SK-N-SH (cell line): Measurements from ENCODE around the gene NUTF2. TPM values are rescaled to one million over a fixed set of nuclear protein-coding genes. Genes with fewer than 3 reads are reported as not detected.
"Not testable (repeated sequence)": the region's sequence is repeated elsewhere in the genome, so short reads cannot be mapped to it uniquely, and the experiment has no call there.

Experiments
- CTCF ChIA-PET: fragments of 300-600, 350-600 bp; formaldehyde crosslinking; extraction: SDS; loops from one replicate; lab custom pipeline; 2021; lab: Yijun Ruan, JAX
- POLR2A ChIA-PET: fragments of 350-600 bp; sonication (Branson Sonifier 250); formaldehyde crosslinking; extraction: SDS; loops from one replicate; lab custom pipeline; 2020; ENCODE audit warnings: antibody characterized with exemption, inconsistent platforms; lab: Yijun Ruan, JAX
- DNase-seq: peaks from one replicate; pipeline ENCODE4 v3.0.0; 2012
- H2AFZ ChIP-seq: fragments of 200-600 bp; sonication (generic); 2 replicates; pipeline ENCODE4 v1.8.1; 2016; ENCODE audit warnings: antibody characterized with exemption, mild to moderate bottlenecking, low read depth
- H3F3A ChIP-seq: fragments of 200-600 bp; sonication (generic); replicated peaks from 2 replicates; pipeline ENCODE3; 2016; ENCODE audit warnings: antibody characterized with exemption, mild to moderate bottlenecking; ENCODE audit not compliant: insufficient read depth
- H3K27ac ChIP-seq, 2 experiments: fragments of 200-500 bp in 1 of 2; fragments of 200-600 bp in 1 of 2; sonication (Bioruptor generic) in 1 of 2; sonication (generic), shearing (Covaris generic) in 1 of 2; 2 replicates each; pipeline versions ENCODE4 v1.5.1 to v1.6.1; 2014 to 2016; ENCODE audit warnings: low read depth in 2 of 2, inconsistent platforms in 1 of 2, low read length in 1 of 2, mild to moderate bottlenecking in 1 of 2, mixed read lengths in 1 of 2
- H3K27me3 ChIP-seq: fragments of 200-600 bp; sonication (generic), shearing (Covaris generic); 2 replicates; pipeline ENCODE4 v1.6.1; 2016; ENCODE audit warnings: mixed run types; ENCODE audit not compliant: insufficient read depth
- H3K36me3 ChIP-seq, 2 experiments: fragments of 200-500 bp in 1 of 2; fragments of 200-600 bp in 1 of 2; sonication (Bioruptor generic) in 1 of 2; sonication (generic) in 1 of 2; replicated peaks in 1 of 2; 2 replicates each; pipeline versions ENCODE3 to v1.5.1; 2014 to 2016; ENCODE audit warnings: low read length in 1 of 2, mild to moderate bottlenecking in 1 of 2; ENCODE audit not compliant: insufficient read depth in 2 of 2, control insufficient read depth in 1 of 2
- H3K4me1 ChIP-seq, 2 experiments: fragments of 200-500 bp in 1 of 2; fragments of 200-600 bp in 1 of 2; sonication (Bioruptor generic) in 1 of 2; sonication (generic), shearing (Covaris generic) in 1 of 2; 2 replicates each; pipeline versions ENCODE4 v1.5.1 to v1.6.1; 2014 to 2016; ENCODE audit warnings: low read depth in 1 of 2, low read length in 1 of 2, mixed run types in 1 of 2; ENCODE audit not compliant: insufficient read depth in 2 of 2, control insufficient read depth in 1 of 2
- H3K4me2 ChIP-seq: fragments of 200-600 bp; sonication (generic), shearing (Covaris generic); 2 replicates; pipeline ENCODE4 v1.6.1; 2017; ENCODE audit warnings: mixed run types
- H3K4me3 ChIP-seq, 2 experiments: fragments of 200-500 bp in 1 of 2; fragments of 200-600 bp in 1 of 2; sonication (Bioruptor generic) in 1 of 2; sonication (generic), shearing (Covaris generic) in 1 of 2; 2 replicates each; pipeline versions ENCODE4 v1.5.1 to v1.8.1; 2014 to 2016; ENCODE audit warnings: low read depth in 2 of 2, inconsistent platforms in 1 of 2, low read length in 1 of 2, mild to moderate bottlenecking in 1 of 2, mixed read lengths in 1 of 2, moderate library complexity in 1 of 2
- H3K79me2 ChIP-seq: fragments of 200-600 bp; sonication (generic); 2 replicates; pipeline ENCODE4 v1.8.1; 2017; ENCODE audit warnings: mild to moderate bottlenecking; ENCODE audit not compliant: insufficient read depth
- H3K9ac ChIP-seq: fragments of 200-600 bp; sonication (generic); 2 replicates; pipeline ENCODE4 v1.6.1; 2017; ENCODE audit warnings: mixed run types
- H3K9me2 ChIP-seq: fragments of 200-600 bp; sonication (generic); 2 replicates; pipeline ENCODE4 v1.6.1; 2017; ENCODE audit warnings: mixed run types
- H3K9me3 ChIP-seq: fragments of 200-600 bp; sonication (generic); 2 replicates; pipeline ENCODE4 v1.6.1; 2017; ENCODE audit warnings: mixed run types, mild to moderate bottlenecking, moderate library complexity
- H4K20me1 ChIP-seq: fragments of 200-600 bp; sonication (generic); 2 replicates; pipeline ENCODE4 v1.6.1; 2017; ENCODE audit warnings: mild to moderate bottlenecking, mixed run types; ENCODE audit not compliant: insufficient read depth
- CHD2 ChIP-seq: fragments of 150-350 bp; IDR thresholded peaks from 2 replicates; pipeline ENCODE4 v1.6.1; 2018; ENCODE audit warnings: low read length; ENCODE audit not compliant: partially characterized antibody
- CTCF ChIP-seq: fragments of 200-600 bp; sonication (generic); IDR thresholded peaks from 2 replicates; pipeline ENCODE4 v1.6.1; 2017; ENCODE audit warnings: antibody characterized with exemption, mild to moderate bottlenecking, moderate library complexity
- EZH2phosphoT487 ChIP-seq: fragments of 200-600 bp; sonication (generic); IDR thresholded peaks from 2 replicates; pipeline ENCODE4 v1.6.1; 2017; ENCODE audit warnings: low read depth, mixed run types, mild to moderate bottlenecking, antibody characterized with exemption, moderate library complexity, borderline replicate concordance
- FOSL2 ChIP-seq: IDR thresholded peaks from 2 replicates; pipeline ENCODE4 v1.4.0; 2012; ENCODE audit warnings: low read depth, mild to moderate bottlenecking, moderate library complexity, borderline replicate concordance
- GABPA ChIP-seq: IDR thresholded peaks from 2 replicates; pipeline ENCODE4 v1.4.0; 2012; ENCODE audit warnings: low read depth, mild to moderate bottlenecking
- MEF2A ChIP-seq: IDR thresholded peaks from 2 replicates; pipeline ENCODE4 v1.4.0; 2012; ENCODE audit warnings: low read depth, borderline replicate concordance
- MXI1 ChIP-seq: IDR thresholded peaks from 2 replicates; pipeline ENCODE4 v1.6.1; 2012; ENCODE audit warnings: mild to moderate bottlenecking, low read depth, low read length, improper control_type of control experiment
- NRF1 ChIP-seq: IDR thresholded peaks from 2 replicates; pipeline ENCODE4 v1.6.1; 2012; ENCODE audit warnings: low read depth, mild to moderate bottlenecking, low read length
- RCOR1 ChIP-seq: fragments of 150-350 bp; IDR thresholded peaks from 2 replicates; pipeline ENCODE4 v1.6.1; 2017; ENCODE audit warnings: antibody characterized with exemption, low read length
- SIN3A ChIP-seq: IDR thresholded peaks from 2 replicates; pipeline ENCODE4 v1.6.1; 2012; ENCODE audit warnings: low read depth, mild to moderate bottlenecking, low read length, moderate library complexity, borderline replicate concordance
- SMC3 ChIP-seq: IDR thresholded peaks from 2 replicates; pipeline ENCODE4 v1.6.1; 2012; ENCODE audit warnings: low read depth, low read length, improper control_type of control experiment
- TCF12 ChIP-seq: IDR thresholded peaks from 2 replicates; pipeline ENCODE4 v1.4.0; 2012
- TEAD4 ChIP-seq: IDR thresholded peaks from 2 replicates; pipeline ENCODE4 v1.4.0; 2012; ENCODE audit warnings: mild to moderate bottlenecking, borderline replicate concordance; ENCODE audit not compliant: insufficient read depth
- ZBTB33 ChIP-seq: IDR thresholded peaks from 2 replicates; pipeline ENCODE4 v1.4.0; 2012; ENCODE audit warnings: low read depth, borderline replicate concordance
- WGBS: methylation state at CpG from one replicate; pipeline ENCODE4 v1.1.6; 2017; ENCODE audit warnings: low lambda C conversion rate; 5-methylcytosine and 5-hydroxymethylcytosine counted together
- polyA plus RNA-seq, 3 experiments: library from polyadenylated mRNA; depleted of rRNA; stranded (reverse); fragments of >200 nt; gene quantifications; 2 replicates each; pipeline ENCODE4 v1.2.3, GENCODE V29; 2012
- TF ChIP-seq, protein P1 (sequence below): IDR thresholded peaks from 2 replicates; pipeline ENCODE4 v1.4.0; 2012; ENCODE audit warnings: low read depth
- TF ChIP-seq, protein P2 (sequence below): fragments of 150-350 bp; IDR thresholded peaks from 2 replicates; pipeline ENCODE4 v1.6.1; 2016; ENCODE audit warnings: mild to moderate bottlenecking, low read depth, low read length
- TF ChIP-seq, protein P3 (sequence below): IDR thresholded peaks from 2 replicates; pipeline ENCODE4; 2012

The NUTF2 gene
- polyA plus RNA-seq, 1 of the 3 experiments (the other 2 are of a cell fraction): 449 TPM

GRCh38 chr16:67861877-67862276 is 15.1 kb downstream of the NUTF2 start (continued):
- TF ChIP-seq GABPA: no peak

GRCh38 chr16:67862623-67863583 is 16.2 kb downstream of the NUTF2 start:
- Histone ChIP-seq H4K20me1 (peaks cover 86% of the 10 kb centered on the region), H3K79me2 (peaks cover 100% of the 10 kb centered on the region), H3F3A (peaks cover 8% of the 10 kb centered on the region), H3K36me3 (peaks cover 32 to 41% of the 10 kb centered on the region in 2 experiments), H3K4me2 (peak overlapping the region; percentile 39; the same call in 1 of the 2 replicates), H3K27me3 (no peaks in the 10 kb centered on the region), H3K9me2 (no peaks in the 10 kb centered on the region), H3K4me1 (peaks cover 2 to 8% of the 10 kb centered on the region in 2 experiments; a peak in 2 of 4 replicates), H3K9me3 (no peaks in the 10 kb centered on the region), H3K27ac (peak overlapping the region in 1 of 2 experiments; percentile 47; a peak in 2 of 4 replicates), H3K9ac (no peak overlapping the region), H2AFZ (no peak overlapping the region), H3K4me3 (no peak overlapping the region)
- TF ChIP-seq RCOR1: no peak
- TF ChIP-seq MXI1: no peak
- TF ChIP-seq SIN3A: no peak
- TF ChIP-seq, protein P1, sequence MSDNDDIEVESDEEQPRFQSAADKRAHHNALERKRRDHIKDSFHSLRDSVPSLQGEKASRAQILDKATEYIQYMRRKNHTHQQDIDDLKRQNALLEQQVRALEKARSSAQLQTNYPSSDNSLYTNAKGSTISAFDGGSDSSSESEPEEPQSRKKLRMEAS: no peak
- TF ChIP-seq, protein P2, sequence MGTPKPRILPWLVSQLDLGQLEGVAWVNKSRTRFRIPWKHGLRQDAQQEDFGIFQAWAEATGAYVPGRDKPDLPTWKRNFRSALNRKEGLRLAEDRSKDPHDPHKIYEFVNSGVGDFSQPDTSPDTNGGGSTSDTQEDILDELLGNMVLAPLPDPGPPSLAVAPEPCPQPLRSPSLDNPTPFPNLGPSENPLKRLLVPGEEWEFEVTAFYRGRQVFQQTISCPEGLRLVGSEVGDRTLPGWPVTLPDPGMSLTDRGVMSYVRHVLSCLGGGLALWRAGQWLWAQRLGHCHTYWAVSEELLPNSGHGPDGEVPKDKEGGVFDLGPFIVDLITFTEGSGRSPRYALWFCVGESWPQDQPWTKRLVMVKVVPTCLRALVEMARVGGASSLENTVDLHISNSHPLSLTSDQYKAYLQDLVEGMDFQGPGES: no peak
- no peak for TF ChIP-seq CHD2
- no peak for TF ChIP-seq MEF2A
- TF ChIP-seq SMC3: no peak
- TF ChIP-seq FOSL2: no peak
- TF ChIP-seq TEAD4: no peak
- TF ChIP-seq ZBTB33: no peak
- TF ChIP-seq NRF1: no peak
- TF ChIP-seq EZH2phosphoT487: no peak
- TF ChIP-seq, protein P3, sequence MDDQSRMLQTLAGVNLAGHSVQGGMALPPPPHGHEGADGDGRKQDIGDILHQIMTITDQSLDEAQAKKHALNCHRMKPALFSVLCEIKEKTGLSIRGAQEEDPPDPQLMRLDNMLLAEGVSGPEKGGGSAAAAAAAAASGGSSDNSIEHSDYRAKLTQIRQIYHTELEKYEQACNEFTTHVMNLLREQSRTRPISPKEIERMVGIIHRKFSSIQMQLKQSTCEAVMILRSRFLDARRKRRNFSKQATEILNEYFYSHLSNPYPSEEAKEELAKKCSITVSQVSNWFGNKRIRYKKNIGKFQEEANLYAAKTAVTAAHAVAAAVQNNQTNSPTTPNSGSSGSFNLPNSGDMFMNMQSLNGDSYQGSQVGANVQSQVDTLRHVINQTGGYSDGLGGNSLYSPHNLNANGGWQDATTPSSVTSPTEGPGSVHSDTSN: no peak
- no peak for TF ChIP-seq TCF12
- no peak for TF ChIP-seq CTCF
- CTCF ChIA-PET: interaction anchor here (0.6 to 4.5 kb wide), 6 partner anchors 16 to 342 kb away, joined by 3 to 26 read pairs (median 4); partner anchors contain the start of genes CENPT and NUTF2
- WGBS: 88% methylated on average over 9 of the region's 11 CpGs
- DNase-seq: no peak
- POLR2A ChIA-PET: interaction anchor here (0.8 kb wide), 1 partner anchor 15 kb away, joined by 3 read pairs; no protein-coding TSS in a partner anchor

GRCh38 chr16:67864044-67864443 is 17.3 kb downstream of the NUTF2 start:
- H3K9ac ChIP-seq, H3K27me3 ChIP-seq, H3K4me3 ChIP-seq, H3K9me2 ChIP-seq, H3F3A ChIP-seq, H2AFZ ChIP-seq, H3K9me3 ChIP-seq, H3K4me2 ChIP-seq, DNase-seq, H3K27ac ChIP-seq, H3K4me1 ChIP-seq: not testable (repeated sequence)
- H4K20me1 ChIP-seq: peaks cover 77% of the 10 kb centered on the region
- peaks cover 42 to 46% of the 10 kb centered on the region in 2 experiments for H3K36me3 ChIP-seq
- peaks cover 91% of the 10 kb centered on the region for H3K79me2 ChIP-seq
- 95% methylated on average over 6 of the region's 6 CpGs for WGBS
- ChIA-PET CTCF (interaction anchor here (3.9 kb wide), 1 partner anchor 47 kb away, joined by 26 read pairs; no protein-coding TSS in a partner anchor), POLR2A (interaction anchor here (0.8 kb wide), 1 partner anchor 16 kb away, joined by 3 read pairs; no protein-coding TSS in a partner anchor)
